HuH-7 (cell line): Measurements from ENCODE around the gene TFPT.
"Not testable (repeated sequence)": the region's sequence is repeated elsewhere in the genome, so short reads cannot be mapped to it uniquely, and the experiment has no call there.

Source experiments
- DNase-seq: peaks from one replicate; pipeline ENCODE4 v3.0.0; 2011; ENCODE audit warnings: low spot score

The TFPT gene

GRCh38 chr19:54121259-54121658 lies 5.8 kb upstream of the TFPT start:
- no peak for DNase-seq

- no peak for DNase-seq
Measured at GRCh38 chr19:54114340-54115108, 933 bp downstream of the TFPT start.

- no peak for DNase-seq
Measured at GRCh38 chr19:54109651-54110050, 5.8 kb downstream of the TFPT start.

GRCh38 chr19:54108496-54108895 lies 7.0 kb downstream of the TFPT start:
- DNase-seq, result no peak

- DNase-seq, result no peak
Measured at GRCh38 chr19:54107876-54108490, 7.5 kb downstream of the TFPT start.

- DNase-seq, result no peak
Measured at GRCh38 chr19:54106716-54107115, 8.7 kb downstream of the TFPT start.

GRCh38 chr19:54105796-54106195 lies 9.7 kb downstream of the TFPT start:
- no peak for DNase-seq

GRCh38 chr19:54104998-54105715 lies 10.3 kb downstream of the TFPT start:
- DNase-seq, result no peak

- peak; percentile 99 for DNase-seq
Measured at GRCh38 chr19:54102421-54103169, 12.9 kb downstream of the TFPT start, which contains the start of gene NDUFA3. Gene NDUFA3, plus strand, starts transcription at chr19:54102855. Its CDS starts 24 bp downstream, at chr19:54102879.

- no peak for DNase-seq
Measured at GRCh38 chr19:54100561-54100960, 14.9 kb downstream of the TFPT start, which contains the start of gene OSCAR. Gene OSCAR, minus strand, starts transcription at chr19:54100803. Its CDS starts 11 bp downstream, at chr19:54100792.

GRCh38 chr19:54099903-54100255 lies 15.6 kb downstream of the TFPT start:
- not testable (repeated sequence) for DNase-seq

GRCh38 chr19:54099190-54099902 lies 16.1 kb downstream of the TFPT start:
- no peak for DNase-seq

- DNase-seq, result peak; percentile 53
Measured at GRCh38 chr19:54096617-54097106, 18.8 kb downstream of the TFPT start.

- peak; percentile 50 for DNase-seq
Measured at GRCh38 chr19:54095859-54096616, 19.4 kb downstream of the TFPT start.

GRCh38 chr19:54095136-54095858 lies 20.2 kb downstream of the TFPT start:
- DNase-seq, result no peak

- DNase-seq, result no peak
Measured at GRCh38 chr19:54094426-54095000, 20.9 kb downstream of the TFPT start.

- no peak for DNase-seq
Measured at GRCh38 chr19:54084410-54084809, 31.0 kb downstream of the TFPT start.

- no peak for DNase-seq
Measured at GRCh38 chr19:54081032-54081431, 34.4 kb downstream of the TFPT start, which contains the start of gene TARM1. Gene TARM1, minus strand, starts transcription at chr19:54081365. Its CDS starts 25 bp downstream, at chr19:54081340.

GRCh38 chr19:54077334-54077733 lies 38.1 kb downstream of the TFPT start:
- DNase-seq, result no peak
